ENCODE measurements around the gene CX3CR1. TPM values are rescaled to one million over a fixed set of nuclear protein-coding genes. Genes with fewer than 3 reads are reported as not detected.

Gene CX3CR1
- total and polyA plus RNA-seq, 8 donors: 1.8 to 6.4 (median 4.6) TPM

DNA sequence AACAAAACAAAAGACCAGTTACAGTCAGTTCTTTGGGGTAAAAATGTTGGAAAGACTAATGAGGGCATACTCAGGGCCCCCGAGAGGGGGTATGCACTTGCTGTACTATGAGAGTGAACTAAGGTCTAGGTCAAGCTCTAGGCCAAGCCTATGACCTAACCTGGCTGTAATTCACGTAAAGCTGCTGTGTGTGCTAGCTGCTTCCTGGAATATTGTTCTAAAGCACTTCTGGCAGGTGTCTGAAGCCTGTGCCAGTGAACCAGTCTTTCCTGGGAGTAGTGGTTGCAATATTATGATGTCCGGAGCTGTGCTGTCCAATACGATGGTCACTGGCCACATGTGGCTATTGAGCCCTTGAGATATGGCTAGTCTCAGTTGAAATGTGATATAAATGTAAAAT, 13.1 kb upstream of the CX3CR1 start:
- Histone ChIP-seq H3K36me3 (no peaks in the 10 kb centered on the region), H3K27me3 (no peaks in the 10 kb centered on the region), H3K4me1 (no peaks in the 10 kb centered on the region), H3K27ac (no peak overlapping the region), H3K9me3 (no peaks in the 10 kb centered on the region), H3K4me3 (no peak overlapping the region)
- ATAC-seq (no peak), DNase-seq (no peak)
- TF ChIP-seq, protein P1, sequence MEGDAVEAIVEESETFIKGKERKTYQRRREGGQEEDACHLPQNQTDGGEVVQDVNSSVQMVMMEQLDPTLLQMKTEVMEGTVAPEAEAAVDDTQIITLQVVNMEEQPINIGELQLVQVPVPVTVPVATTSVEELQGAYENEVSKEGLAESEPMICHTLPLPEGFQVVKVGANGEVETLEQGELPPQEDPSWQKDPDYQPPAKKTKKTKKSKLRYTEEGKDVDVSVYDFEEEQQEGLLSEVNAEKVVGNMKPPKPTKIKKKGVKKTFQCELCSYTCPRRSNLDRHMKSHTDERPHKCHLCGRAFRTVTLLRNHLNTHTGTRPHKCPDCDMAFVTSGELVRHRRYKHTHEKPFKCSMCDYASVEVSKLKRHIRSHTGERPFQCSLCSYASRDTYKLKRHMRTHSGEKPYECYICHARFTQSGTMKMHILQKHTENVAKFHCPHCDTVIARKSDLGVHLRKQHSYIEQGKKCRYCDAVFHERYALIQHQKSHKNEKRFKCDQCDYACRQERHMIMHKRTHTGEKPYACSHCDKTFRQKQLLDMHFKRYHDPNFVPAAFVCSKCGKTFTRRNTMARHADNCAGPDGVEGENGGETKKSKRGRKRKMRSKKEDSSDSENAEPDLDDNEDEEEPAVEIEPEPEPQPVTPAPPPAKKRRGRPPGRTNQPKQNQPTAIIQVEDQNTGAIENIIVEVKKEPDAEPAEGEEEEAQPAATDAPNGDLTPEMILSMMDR (IDR thresholded peaks at IDR 0.05): no peak
- intact Hi-C loops (cut with DNase I): loop anchor here in 1 of 2 donors (5.0 kb wide), 1 partner anchor 166 kb away; no protein-coding TSS in a partner anchor

DNA sequence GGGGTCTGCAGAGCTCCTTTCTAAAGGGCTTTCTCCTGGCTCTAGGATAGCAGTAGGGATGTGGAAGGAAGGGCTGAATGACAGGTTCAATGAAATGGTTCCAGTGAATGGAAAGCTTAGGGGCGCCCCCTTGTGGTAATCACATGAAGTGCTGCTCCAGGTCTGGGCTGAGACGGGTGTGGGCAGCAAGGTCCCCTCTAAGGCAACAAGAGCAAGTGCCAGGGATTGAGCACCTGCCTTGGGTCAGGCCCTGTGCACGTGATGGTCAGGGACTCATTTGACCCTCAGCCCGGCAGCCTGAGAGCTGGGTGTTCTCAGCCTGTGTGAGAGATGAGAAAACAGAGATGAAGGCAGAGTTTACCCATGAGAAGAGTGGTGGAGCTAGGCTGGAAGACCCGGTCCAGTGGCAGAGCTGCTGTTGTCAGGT, 12.1 kb upstream of the CX3CR1 start:
- Histone ChIP-seq H3K4me3 (no peak overlapping the region), H3K27me3 (no peaks in the 10 kb centered on the region), H3K9me3 (no peaks in the 10 kb centered on the region), H3K4me1 (no peaks in the 10 kb centered on the region), H3K27ac (no peak overlapping the region), H3K36me3 (no peaks in the 10 kb centered on the region)
- TF ChIP-seq, protein P1 (IDR thresholded peaks at IDR 0.05): peak; percentile 94 to 97
- DNase-seq: peak; percentile 24 to 81 (median 58)
- ATAC-seq: peak; percentile 84
- intact Hi-C loops (cut with DNase I): loop anchor here in 1 of 2 donors (5.0 kb wide), 1 partner anchor 165 kb away; no protein-coding TSS in a partner anchor

DNA sequence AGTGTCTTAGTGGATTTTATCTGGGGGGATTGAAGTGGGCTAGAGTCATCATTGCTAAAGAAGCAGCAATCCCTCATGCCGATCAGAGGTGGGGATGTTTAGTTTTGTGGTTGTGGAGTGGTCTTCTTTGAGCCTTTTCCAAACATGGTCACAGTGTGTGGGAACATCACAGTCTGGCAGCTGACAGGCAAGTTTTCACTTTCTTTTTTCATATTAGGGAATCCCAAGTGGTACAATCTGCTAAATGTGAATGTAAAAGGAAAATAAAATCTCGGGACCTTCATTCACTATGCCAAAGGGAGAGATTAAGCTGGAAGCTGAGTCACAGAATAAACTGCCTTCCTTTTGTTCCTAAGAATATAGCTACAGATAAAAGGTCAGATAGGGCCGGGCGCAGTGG, 10.4 kb upstream of the CX3CR1 start:
- peaks cover 0 to 1% of the 10 kb centered on the region in 2 donors for H3K4me1 ChIP-seq
- no peaks in the 10 kb centered on the region for H3K9me3 ChIP-seq
- no peak for ATAC-seq
- no peaks in the 10 kb centered on the region for H3K36me3 ChIP-seq
- H3K27me3 ChIP-seq: no peaks in the 10 kb centered on the region
- intact Hi-C loops (cut with DNase I): loop anchor here in 1 of 2 donors (5.0 kb wide), 1 partner anchor 163 kb away; no protein-coding TSS in a partner anchor
- no peak for DNase-seq
- TF ChIP-seq, protein P1 (IDR thresholded peaks at IDR 0.05): no peak
- peak overlapping the region in 1 of 2 donors; percentile 58 for H3K27ac ChIP-seq
- H3K4me3 ChIP-seq: no peak overlapping the region

DNA sequence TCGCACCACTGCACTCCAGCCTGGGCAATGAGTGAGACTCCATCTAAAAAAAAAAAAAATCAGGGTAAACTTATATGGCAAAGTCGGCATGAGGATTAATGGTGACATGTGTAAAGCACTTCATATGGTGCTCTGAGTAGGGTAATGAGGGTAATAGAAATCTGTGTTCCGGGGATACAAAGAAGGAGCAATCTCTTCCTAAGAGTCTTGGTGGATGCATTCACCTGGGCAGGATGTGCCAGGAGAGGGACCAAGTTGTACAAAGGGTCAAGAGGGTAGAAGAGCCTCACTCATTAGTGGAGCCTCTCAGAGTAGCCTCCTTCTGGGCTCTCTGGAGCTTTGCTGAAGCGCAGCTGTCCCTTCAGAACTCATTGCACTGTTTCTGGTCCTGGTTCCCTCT, 9.3 kb upstream of the CX3CR1 start:
- Histone ChIP-seq H3K36me3 (no peaks in the 10 kb centered on the region), H3K4me3 (no peak overlapping the region), H3K27me3 (no peaks in the 10 kb centered on the region), H3K4me1 (peaks cover 0 to 13% of the 10 kb centered on the region in 2 donors), H3K27ac (no peak overlapping the region), H3K9me3 (no peaks in the 10 kb centered on the region)
- TF ChIP-seq, protein P1 (IDR thresholded peaks at IDR 0.05): no peak
- intact Hi-C loops (cut with DNase I): loop anchor here in 1 of 2 donors (5.0 kb wide), 1 partner anchor 97 kb away; the partner anchor contains the start of gene XIRP1
- DNase-seq (no peak), ATAC-seq (no peak)

DNA sequence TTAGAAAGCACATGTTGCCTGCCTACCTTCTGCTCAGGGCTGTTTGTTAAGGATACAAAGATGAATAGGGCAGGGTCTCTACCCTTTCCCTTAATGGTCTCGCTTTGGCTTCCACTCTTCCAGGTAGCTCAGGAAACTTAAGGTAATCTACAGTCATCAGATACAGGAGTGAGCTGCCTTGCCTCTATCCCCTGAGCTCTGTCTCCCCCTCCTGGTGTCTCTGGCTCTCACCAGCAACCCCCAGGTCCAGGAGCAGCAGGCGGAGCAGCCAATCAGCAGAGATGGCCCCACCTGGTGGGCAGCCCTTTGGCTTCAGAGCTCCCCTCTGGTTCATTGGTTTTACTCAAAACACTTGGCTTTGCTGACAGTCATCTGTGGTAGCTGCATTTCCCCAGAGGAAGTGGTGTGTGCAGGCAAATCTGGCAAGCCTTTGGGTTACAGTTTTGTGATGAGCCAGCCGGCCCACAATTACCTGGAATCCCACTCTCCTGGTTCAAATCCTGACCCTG, 8.5 kb upstream of the CX3CR1 start:
- TF ChIP-seq, protein P1 (IDR thresholded peaks at IDR 0.05): peak; percentile 84 to 89
- ATAC-seq: peak; percentile 97
- Histone ChIP-seq H3K27me3 (no peaks in the 10 kb centered on the region), H3K36me3 (no peaks in the 10 kb centered on the region), H3K4me1 (peaks cover 0 to 14% of the 10 kb centered on the region in 2 donors), H3K9me3 (no peaks in the 10 kb centered on the region), H3K27ac (no peak overlapping the region), H3K4me3 (no peak overlapping the region)
- intact Hi-C loops (cut with DNase I): loop anchor here in 1 of 2 donors (5.0 kb wide), 1 partner anchor 96 kb away; the partner anchor contains the start of gene XIRP1
- peak; percentile 54 to 89 (median 80) for DNase-seq

All from left lung (tissue), 10 donors.